Effector CD8-positive, alpha-beta T cell (primary cell): Measurements from ENCODE around the gene LST1.

ENCODE experiments used
- DNase-seq: peaks from one replicate; lab custom pipeline; 2025; lab: John Stamatoyannopoulos, UW
- total RNA-seq, 4 experiments: gene quantifications; one replicate each; lab custom pipeline; 2026; lab: John Stamatoyannopoulos, UW

Gene LST1
- total RNA-seq: 1.3 to 4.9 (median 2.4) reads per million in 4 experiments

DNA sequence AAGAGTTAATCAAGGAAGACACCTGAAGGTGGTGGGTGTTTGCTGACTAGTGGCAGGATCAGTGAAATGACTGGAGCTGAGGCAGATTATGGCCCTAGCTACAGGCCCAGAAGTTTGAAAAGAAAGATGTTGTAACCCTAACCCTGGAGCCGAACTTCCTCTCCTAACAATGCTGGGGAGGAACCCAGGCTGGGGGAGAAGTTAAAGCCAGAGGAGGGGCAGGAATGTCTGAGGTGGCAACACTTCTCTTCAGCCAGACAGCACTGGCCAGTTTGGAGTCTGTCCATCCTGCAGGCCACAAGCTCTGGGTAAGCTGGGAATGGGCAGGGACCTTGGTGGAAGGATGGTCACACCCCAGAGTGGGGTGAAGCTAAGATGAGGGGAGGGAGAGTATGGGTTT, at the start of gene LST1:
LST1 (plus strand) TSS at position 270 of the 400 bp plus-strand sequence. CDS start 1,023 bp downstream, outside the sequence.
- no peak for DNase-seq

DNA sequence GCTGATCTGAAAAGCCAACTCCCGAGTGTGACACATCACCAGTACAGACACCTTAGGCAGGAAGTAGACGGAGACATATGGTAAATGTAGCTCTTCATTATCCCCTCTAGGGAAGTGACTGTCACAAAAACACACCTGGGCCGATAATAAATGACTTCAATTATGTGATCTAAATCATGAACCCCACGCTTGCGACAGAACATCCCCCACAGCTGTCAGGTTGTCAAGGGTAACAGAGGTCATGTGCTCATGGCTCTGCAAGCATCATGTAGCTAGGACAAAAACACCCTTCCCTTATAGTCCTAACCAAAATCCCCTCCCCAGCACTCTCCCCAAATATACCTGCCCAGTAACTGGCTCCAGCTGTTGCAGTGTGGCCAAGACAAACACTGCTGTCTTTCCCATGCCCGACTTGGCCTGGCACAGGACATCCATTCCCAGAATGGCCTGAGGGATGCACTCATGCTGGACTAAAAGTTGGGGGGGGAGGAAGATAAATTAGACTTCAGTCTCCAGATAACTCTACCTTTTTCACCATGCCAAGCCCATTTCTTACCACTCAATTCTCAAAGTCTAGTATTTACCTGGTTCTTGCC, 47.2 kb upstream of the LST1 start:
- DNase-seq: no peak

DNA sequence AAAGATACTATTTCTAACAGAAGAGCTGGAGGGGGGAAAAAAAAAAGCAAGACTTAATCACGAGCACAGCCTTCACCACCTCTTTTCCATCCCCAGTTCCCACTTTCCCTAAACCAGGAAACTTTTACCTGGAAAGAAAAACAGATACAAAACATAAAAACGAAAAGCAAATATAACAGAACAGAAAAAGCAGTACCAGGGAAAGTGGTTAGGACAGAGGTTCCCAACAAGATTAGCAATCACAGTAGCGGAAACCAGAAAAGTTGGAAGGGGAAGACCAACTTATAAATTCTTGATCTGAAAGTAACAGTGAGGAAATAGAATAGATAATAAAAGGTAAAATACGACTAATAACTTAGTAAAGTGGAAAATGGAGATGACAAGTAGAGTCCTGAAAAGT, 45.4 kb upstream of the LST1 start:
- no peak for DNase-seq

GRCh38 chr6:31541059-31541657, 44.9 kb upstream of the LST1 start:
- DNase-seq: peak; percentile 37

DNA sequence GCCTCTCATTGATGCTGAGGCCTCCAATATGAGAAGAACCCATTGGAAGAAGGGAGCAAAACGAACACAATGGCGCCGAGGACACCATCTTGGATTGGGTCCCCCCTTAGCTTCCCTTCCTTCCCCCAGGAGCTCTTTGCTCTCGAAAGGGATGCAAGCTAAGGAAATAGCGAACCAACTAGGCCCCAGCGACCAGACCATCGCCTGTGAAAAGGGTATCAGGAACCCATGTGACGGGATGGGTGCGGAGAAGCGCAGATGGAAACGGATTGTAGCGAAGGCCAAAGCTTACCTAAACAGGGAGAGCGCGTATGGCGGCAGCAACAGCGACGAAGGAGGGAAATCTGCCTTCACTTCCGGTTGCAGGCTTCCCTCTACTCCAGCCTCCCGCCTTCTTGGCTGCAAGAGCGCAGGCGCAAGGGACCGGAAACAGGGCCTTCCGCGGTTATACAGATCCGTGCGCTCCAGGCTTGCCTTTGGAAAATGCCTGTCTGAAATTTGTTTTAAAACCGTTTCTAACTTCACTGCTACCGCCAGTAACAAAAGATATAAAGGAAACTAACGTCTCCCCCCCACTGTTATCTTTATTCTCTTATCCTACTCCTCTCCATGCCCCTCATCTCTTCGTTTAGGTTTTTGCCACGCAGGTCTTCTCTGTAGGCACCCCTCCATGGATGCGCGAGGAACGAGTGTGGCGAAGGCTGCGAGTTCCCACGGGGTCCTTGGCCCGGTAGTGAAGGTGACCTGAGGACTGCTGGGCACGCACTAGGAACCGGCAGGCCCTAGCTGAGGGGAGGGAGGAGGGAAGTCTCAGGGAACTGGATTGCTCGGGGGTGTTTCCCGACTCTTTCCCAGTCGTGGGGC, 44.2 kb upstream of the LST1 start, which contains the start of gene DDX39B:
DDX39B (minus strand) TSS at position 346 of the 864 bp plus-strand sequence. CDS start 1,471 bp downstream, outside the sequence.
- peak; percentile 88 for DNase-seq

DNA sequence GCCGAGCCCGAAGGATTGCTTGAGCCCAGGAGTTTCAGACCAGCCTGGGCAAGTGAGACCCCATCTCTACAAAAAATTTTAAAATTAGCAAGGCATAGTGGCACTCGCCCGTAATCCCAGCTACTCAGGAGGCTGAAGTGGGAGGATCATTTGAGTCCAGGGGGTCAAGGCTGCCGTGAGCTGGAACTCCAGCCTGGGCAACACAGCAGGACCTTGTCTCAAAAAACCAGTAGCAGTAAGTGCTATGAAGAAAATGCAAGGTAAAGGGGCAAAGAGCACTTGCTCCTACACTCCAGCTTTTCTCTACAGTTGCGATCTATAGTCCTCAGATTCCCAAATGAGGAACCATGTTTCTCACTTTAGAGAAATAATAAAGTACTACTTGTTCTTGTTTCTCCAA, 42.4 kb upstream of the LST1 start:
- DNase-seq: no peak

- no peak for DNase-seq
These were observed 41.4 kb upstream of the LST1 start for GRCh38 chr6:31544676-31545075.

- DNase-seq: no peak
These were observed 40.8 kb upstream of the LST1 start for GRCh38 chr6:31545291-31545690.

DNA sequence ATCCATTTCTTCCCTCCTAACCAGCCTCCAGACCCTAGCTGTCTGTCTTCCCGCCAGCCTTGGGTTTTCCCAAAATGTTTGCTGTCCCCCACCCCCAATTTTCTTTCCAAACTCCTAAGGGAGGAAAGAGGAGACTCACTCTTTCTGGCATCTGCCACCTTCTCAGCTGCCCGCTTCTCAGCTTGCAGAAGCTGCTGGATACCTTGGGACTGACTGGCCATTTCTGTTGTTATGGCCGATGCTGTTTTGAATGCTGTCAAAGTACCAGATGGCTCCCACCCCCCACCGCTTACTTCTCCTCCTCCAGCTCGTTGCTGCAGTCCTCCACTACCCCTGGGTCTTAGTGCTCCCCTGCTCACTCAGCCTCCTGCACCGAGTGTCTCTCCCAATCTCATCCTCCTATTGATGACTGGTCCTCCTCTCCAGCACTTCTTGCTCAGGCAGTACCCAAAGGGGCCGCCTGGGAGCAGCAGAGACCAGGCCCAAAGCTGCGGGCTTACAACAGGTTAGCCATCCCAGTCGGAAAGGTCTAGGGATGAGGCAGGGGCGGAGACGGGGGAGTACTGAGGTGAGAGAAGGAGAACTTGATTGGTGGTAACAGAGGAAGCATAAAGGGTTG, 39.6 kb upstream of the LST1 start, which contains the start of gene ATP6V1G2:
ATP6V1G2 (minus strand) TSS at position 270 of the 619 bp plus-strand sequence; CDS start at position 221, 49 bp downstream.
- DNase-seq: peak; percentile 76

- DNase-seq: peak; percentile 80
These were observed 38.9 kb upstream of the LST1 start, which contains the start of gene NFKBIL1 for GRCh38 chr6:31546958-31547726. Gene NFKBIL1 (plus strand): TSS chr6:31547608. CDS start chr6:31547695, 87 bp downstream.

DNA sequence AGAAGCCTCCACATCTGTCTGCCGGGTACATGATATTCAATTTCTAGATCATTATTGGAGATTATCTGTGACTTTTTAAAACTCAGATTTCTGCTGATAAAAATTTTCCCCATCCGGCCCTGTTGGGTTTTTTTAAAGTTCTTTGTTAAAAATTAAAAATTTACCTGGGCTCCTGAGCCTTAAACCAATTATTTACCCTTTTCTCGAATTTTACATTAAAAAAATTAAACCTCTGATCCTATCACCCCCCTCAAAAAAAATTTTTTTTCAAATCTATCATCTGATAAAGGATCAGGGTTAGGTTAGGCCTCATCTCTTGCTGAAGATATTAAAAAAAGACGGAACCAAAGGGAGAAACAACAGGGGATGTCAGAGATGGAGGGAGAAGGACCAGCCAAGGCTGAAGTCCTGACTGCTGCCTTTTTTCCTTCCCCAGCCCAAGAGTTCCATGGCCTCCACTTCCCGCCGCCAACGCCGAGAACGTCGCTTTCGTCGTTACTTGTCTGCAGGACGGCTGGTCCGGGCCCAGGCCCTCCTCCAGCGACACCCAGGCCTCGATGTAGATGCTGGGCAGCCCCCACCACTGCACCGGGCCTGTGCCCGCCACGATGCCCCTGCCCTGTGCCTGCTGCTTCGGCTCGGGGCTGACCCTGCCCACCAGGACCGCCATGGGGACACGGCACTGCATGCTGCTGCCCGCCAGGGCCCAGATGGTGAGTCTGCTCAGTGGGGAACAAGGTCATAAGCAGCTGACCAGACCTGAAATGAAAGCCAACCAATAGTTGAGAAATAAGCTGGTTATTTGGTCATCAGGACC, 38.1 kb upstream of the LST1 start:
- no peak for DNase-seq

DNA sequence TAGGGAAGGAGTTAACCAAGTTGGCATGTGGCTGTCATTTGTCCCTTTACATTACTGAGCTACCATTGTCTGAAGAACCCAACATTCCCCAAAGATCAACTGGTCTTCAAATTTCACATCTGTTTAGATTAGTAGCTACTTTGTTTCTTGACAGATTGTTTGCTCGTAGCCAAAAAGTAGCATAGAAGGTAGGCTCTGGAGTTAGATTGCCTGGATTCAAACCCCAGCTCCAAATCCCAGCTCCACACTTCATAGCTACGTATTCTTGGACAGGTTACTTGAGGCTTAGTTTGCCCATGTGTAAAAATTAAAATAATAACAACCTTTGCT, 37.6 kb upstream of the LST1 start:
- DNase-seq: no peak

DNA sequence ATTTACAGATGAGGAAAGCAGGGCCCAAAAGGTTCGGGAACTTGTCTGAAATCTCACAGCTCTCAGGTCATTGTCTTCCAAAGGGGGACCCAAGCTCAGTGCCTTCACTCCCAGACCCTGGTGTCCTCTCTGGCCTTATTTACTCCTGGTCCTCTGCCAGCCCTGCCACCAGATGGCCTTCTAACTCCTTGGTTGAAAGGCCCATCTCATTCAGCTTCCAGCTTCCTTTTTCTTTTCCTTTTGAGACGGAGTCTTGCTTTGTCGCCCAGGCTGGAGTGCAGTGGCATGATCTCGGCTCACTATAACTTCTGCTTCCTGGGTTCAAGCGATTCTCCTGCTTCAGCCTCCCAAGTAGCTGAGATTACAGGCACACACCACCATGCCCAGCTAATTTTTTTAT, 34.7 kb upstream of the LST1 start:
- DNase-seq: peak; percentile 30

DNA sequence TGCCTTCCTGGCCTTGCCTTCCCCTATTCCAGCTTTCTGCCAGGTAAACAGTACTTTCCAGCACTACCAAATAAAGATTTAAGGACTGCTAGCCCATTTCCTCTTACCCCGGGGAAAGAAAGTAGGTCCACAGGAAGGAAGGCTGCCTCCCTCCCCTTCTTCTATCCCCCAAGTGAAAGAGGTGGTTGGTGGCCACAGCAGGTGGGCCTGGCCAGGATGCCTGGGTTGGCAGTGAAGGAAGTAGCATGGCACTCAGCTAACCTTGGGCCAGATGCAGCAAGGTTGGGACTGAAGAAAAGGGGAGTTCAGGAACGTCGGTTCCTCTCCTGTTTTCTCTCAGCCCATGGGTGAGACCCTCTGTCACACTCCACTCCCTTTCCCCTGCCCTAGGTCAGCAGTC, 29.8 kb upstream of the LST1 start:
- no peak for DNase-seq

DNA sequence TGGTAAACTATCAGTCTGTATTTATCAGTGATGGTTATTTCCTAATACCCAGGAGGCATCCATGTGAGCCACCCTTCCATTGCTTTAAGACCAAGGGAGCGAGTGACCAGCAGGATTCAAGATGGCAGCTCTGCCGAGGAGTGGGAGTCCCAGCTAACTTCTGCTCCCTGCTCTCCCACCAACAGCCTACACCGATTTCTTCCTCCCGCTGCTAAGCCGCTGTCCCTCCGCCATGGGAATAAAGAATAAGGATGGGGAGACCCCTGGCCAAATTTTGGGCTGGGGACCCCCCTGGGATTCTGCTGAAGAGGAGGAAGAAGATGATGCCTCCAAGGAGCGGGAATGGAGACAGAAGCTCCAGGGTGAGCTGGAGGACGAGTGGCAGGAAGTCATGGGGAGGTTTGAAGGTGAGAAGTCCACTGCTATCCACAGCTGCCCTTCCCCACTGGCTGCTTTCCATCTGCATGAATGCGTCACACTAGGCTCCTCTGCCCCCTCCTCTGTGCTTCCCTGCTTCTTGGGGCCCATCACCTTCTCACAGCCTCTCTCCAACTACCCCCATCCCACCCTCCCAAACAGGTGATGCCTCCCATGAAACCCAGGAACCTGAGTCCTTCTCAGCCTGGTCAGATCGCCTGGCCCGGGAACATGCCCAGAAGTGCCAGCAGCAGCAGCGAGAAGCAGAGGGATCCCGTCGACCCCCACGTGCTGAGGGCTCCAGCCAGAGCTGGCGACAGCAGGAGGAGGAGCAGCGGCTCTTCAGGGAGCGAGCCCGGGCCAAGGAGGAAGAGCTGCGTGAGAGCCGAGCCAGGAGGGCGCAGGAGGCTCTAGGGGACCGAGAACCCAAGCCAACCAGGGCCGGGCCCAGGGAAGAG, 28.4 kb upstream of the LST1 start:
- no peak for DNase-seq

GRCh38 chr6:31558318-31558625, 27.8 kb upstream of the LST1 start:
- DNase-seq: no peak

GRCh38 chr6:31558631-31559500, 27.2 kb upstream of the LST1 start:
- DNase-seq: peak; percentile 21

- DNase-seq: no peak
These were observed 26.5 kb upstream of the LST1 start for GRCh38 chr6:31559606-31559957.
